ENCODE measurements around the gene ZDHHC9. TPM values are rescaled to one million over a fixed set of nuclear protein-coding genes. Genes with fewer than 3 reads are reported as not detected.

Gene ZDHHC9
- total RNA-seq, 1 experiment from 2014 or later = 30.5 TPM

DNA sequence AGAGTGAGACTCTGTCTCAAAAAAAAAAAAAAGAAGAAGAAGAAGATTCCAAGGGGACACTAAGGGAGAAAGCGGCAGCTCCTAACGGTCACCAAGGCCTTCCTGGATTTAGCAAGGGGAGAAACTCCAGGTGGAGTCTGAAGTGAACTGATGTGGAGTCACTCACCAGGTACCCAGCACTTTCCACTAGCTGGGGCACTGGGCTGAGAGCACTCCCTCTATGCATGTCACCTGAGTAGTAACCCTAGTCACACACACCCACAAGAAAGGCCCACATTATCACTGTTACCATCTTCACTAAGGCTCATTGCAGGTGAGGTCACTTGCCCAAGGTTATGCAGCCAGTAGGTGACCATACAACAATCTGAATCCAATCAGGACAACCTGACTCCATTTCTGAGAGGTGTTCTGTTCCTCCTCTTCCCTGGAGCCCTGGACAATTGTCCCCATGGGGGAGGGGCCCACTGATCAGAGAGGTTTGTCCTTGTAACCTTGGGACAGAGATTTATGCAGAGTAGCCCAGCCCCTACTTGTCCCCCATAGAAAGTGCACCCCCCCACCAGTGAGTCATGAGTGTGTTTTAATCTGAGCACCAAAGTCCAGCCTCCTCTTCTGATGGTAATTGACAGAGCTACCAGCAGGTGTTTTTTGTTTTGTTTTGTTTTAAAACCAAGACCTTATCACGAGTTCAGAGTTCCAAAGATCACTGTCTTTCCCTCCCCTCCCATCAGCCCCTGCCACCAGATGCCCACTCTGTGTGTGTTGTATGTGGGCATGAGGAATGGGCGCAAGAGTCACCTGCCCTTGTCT is 69.8 kb downstream of the ZDHHC9 start:
- H3F3A ChIP-seq (ENCODE audit: low read length, unreplicated experiment) = no peaks in the 10 kb centered on the region
- H3K4me3 ChIP-seq (ENCODE audit: low read length) = no peak overlapping the region
- no peak overlapping the region for H2AFZ ChIP-seq (ENCODE audit: low read length)
- H3K9me3 ChIP-seq (ENCODE audit: low read length) = no peaks in the 10 kb centered on the region
- no peaks in the 10 kb centered on the region for H3K9me2 ChIP-seq (replicated peaks; ENCODE audit: low read length)
- no peak for DNase-seq
- H4K20me1 ChIP-seq (ENCODE audit: low read length) = no peaks in the 10 kb centered on the region
- intact Hi-C loops (cut with micrococcal nuclease) = no loop called here
- no peaks in the 10 kb centered on the region for H3K79me2 ChIP-seq (ENCODE audit: low read length)
- H3K4me2 ChIP-seq (ENCODE audit: low read length) = no peak overlapping the region
- H3K4me1 ChIP-seq (ENCODE audit: insufficient read depth, low read length) = peaks cover 12% of the 10 kb centered on the region
- no peaks in the 10 kb centered on the region for H3K27me3 ChIP-seq (ENCODE audit: low read length)
- TF ChIP-seq, protein P1, sequence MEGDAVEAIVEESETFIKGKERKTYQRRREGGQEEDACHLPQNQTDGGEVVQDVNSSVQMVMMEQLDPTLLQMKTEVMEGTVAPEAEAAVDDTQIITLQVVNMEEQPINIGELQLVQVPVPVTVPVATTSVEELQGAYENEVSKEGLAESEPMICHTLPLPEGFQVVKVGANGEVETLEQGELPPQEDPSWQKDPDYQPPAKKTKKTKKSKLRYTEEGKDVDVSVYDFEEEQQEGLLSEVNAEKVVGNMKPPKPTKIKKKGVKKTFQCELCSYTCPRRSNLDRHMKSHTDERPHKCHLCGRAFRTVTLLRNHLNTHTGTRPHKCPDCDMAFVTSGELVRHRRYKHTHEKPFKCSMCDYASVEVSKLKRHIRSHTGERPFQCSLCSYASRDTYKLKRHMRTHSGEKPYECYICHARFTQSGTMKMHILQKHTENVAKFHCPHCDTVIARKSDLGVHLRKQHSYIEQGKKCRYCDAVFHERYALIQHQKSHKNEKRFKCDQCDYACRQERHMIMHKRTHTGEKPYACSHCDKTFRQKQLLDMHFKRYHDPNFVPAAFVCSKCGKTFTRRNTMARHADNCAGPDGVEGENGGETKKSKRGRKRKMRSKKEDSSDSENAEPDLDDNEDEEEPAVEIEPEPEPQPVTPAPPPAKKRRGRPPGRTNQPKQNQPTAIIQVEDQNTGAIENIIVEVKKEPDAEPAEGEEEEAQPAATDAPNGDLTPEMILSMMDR (conservative IDR thresholded peaks at IDR 0.05; ENCODE audit: low read depth, low read length) = no peak
- TF ChIP-seq EZH2 (IDR thresholded peaks at IDR 0.05; ENCODE audit: low read length, unreplicated experiment) (no peak), EZH2phosphoT487 (IDR thresholded peaks at IDR 0.05; ENCODE audit: borderline replicate concordance, low read length) (no peak)
- no peak overlapping the region for H3K9ac ChIP-seq (ENCODE audit: low read length)
- BruUV-seq (replicated peaks) = no TSS peak
- no peaks in the 10 kb centered on the region for H3K36me3 ChIP-seq (ENCODE audit: low read depth, low read length)
- POLR2A ChIA-PET (ENCODE audit: unreplicated experiment) = no interaction called here
- ATAC-seq = no peak
- CTCF ChIA-PET = no interaction called here
- no peak overlapping the region for H3K27ac ChIP-seq (ENCODE audit: low read length)

DNA sequence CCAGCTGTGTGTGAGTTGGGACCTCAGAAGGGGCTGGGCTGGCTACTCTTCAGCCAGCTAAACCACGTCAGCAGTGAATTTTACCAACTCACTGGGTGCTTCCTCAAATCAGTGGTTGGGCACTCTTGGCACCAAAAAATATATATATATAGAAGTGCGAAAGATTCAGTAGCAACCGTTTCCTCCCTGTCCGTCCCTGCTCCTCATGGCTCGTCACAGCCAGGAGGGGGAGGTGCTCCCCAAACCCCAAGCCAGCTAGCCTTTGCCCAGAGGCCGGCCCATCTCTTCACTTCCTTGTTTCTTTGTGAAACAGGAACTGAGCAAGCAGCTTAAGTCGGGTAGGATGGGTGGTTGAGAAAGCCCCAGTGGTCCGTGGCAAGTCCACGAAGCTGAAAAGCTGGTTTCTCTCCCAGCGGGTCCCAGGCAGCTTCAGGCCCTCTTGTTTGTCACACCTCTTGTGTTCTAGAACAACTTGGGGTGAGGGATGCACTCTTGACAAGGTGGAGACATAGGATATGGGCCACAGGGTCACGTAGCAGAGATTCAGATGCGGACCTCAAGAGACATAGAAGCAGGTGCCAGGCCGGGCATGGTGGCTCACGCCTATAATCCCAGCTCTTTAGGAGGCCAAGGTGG is 70.8 kb downstream of the ZDHHC9 start:
- no peak overlapping the region for H2AFZ ChIP-seq (ENCODE audit: low read length)
- H3K9me2 ChIP-seq (replicated peaks; ENCODE audit: low read length) = no peaks in the 10 kb centered on the region
- H3K4me2 ChIP-seq (ENCODE audit: low read length) = no peak overlapping the region
- no peak overlapping the region for H3K4me3 ChIP-seq (ENCODE audit: low read length)
- DNase-seq = no peak
- no TSS peak for BruUV-seq (replicated peaks)
- peaks cover 12% of the 10 kb centered on the region for H3K4me1 ChIP-seq (ENCODE audit: insufficient read depth, low read length)
- intact Hi-C loops (cut with micrococcal nuclease) = no loop called here
- H3F3A ChIP-seq (ENCODE audit: low read length, unreplicated experiment) = no peaks in the 10 kb centered on the region
- H3K27ac ChIP-seq (ENCODE audit: low read length) = no peak overlapping the region
- no peaks in the 10 kb centered on the region for H4K20me1 ChIP-seq (ENCODE audit: low read length)
- POLR2A ChIA-PET (ENCODE audit: unreplicated experiment) = no interaction called here
- H3K79me2 ChIP-seq (ENCODE audit: low read length) = no peaks in the 10 kb centered on the region
- no peak overlapping the region for H3K9ac ChIP-seq (ENCODE audit: low read length)
- CTCF ChIA-PET = no interaction called here
- TF ChIP-seq, protein P1 (conservative IDR thresholded peaks at IDR 0.05; ENCODE audit: low read depth, low read length) = no peak
- TF ChIP-seq EZH2 (IDR thresholded peaks at IDR 0.05; ENCODE audit: low read length, unreplicated experiment) (no peak), EZH2phosphoT487 (IDR thresholded peaks at IDR 0.05; ENCODE audit: borderline replicate concordance, low read length) (no peak)
- H3K36me3 ChIP-seq (ENCODE audit: low read depth, low read length) = no peaks in the 10 kb centered on the region
- ATAC-seq = no peak
- H3K27me3 ChIP-seq (ENCODE audit: low read length) = no peaks in the 10 kb centered on the region
- H3K9me3 ChIP-seq (ENCODE audit: low read length) = no peaks in the 10 kb centered on the region

All from PC-3 (cell line).